ENCODE measurements around the gene SRSF3.
"Not testable (repeated sequence)": the region's sequence is repeated elsewhere in the genome, so short reads cannot be mapped to it uniquely, and the experiment has no call there.

The SRSF3 gene

DNA sequence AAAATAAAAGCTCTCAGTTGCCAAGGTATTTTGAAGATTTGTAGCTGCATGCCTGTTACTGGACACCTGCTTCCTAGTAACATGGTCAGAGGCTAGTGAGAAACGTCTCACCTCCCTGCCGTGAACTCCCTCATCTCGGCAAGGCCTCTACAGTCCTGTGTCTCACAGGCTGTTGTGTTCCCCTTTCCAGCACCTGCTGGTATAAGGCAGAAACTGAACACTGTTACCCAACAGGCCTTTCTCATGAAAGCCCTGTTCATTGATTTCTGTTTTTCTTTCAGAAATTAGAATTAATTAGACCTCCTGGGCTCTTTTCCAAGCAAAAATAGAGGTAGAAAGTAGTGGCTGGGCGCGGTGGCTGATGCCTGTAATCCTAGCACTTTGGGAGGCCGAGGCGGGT, 17.6 kb upstream of the SRSF3 start:
- DNase-seq (ENCODE audit: low read depth in 2 of 2), result no peak

DNA sequence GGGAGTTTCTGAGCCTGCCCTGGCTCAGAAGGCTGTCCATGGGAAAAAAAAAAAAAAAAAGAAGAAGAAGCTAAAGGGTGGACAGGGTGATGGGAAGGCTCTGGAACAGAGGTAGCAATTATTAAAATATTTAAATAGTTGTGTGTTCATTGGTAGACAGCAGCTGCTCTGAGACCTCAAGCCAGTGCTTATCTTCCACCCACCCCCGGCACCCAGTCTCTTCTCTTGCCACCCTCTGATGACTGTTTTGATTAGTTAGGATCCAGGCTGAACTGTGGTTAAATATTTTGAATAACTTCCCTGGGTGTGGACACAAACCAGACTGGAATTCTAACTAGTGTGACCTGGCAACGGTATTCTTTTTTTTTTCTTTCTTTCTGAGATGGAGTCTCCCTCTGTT, 16.9 kb upstream of the SRSF3 start:
- DNase-seq (ENCODE audit: low read depth in 2 of 2), result no peak

DNA sequence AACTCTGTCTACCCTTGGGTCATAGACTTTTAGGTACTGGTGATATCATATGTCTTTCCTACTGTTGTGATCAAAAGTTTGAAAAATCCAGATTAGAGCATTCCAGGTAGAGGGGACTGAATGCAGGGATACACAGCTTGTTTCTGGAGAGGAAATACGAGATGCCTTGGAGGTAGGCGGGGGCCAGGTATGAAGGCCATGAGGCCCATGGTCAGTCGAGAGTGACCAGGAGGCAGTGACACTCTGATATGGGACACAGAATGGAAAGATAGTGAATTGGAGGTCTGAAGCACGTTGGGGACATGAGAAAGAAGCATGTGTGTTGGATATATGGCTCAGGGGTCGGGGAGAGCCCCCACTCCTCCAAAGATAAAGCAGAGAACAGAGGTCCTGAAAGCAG, 16.1 kb upstream of the SRSF3 start:
- DNase-seq (ENCODE audit: low read depth in 2 of 2), result no peak

DNA sequence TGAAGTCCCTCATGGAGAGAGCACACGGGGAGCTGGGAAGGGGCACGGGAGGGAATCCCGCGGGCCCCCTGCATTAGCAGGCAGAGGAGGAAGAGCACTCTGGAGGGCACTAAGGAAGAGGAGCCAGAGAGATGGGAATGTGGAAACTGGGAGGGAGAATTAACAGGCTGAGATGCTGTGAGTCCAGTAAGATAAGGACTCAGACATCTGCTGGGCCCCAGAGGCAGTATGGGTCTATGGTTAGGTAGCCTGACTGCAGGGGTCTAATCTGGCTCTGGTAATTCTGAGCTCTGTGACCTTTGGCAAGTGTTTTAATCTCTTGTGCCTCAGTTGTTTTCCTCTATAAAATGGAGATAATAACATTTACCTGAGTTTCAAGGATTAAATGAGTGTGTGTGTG, 15.7 kb upstream of the SRSF3 start:
- DNase-seq (ENCODE audit: low read depth in 2 of 2), result no peak

DNA sequence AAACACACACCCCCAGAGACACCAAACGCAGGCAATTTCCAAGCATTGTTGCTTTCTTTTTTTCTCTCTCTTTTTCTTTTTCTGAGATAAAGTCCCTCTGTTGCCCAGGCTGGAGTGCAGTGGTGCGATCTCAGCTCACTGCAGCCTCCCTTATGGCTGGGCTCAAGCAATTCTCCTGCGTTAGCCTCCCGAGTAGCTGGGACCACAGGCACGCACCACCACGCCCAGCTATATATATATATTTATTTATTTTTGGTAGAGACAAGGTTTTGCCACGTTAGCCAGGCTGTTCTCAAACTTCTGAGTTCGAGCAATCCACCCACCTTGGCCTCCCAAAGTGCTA, 14.0 kb upstream of the SRSF3 start:
- DNase-seq (ENCODE audit: low read depth in 2 of 2), result no peak

DNA sequence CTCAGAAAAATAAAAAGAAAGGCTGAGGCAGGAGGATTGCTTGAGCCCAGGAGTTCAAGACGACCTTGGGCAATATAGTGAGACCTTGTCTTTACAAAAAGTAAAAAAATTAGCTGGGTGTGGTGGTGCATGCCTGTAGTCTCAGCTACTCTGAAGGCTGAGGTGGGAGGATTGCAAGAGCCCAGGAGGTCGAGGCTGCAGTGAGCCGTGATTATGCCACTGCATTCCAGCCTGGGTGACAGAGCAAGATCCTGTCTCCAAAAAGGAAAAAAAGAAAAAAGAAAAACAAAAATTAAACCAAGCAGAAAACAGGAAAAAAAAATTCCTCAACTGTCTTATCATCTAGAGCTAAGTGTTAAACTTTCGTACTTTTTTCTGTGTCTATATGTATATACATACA, 12.4 kb upstream of the SRSF3 start:
- no peak for DNase-seq (ENCODE audit: low read depth in 2 of 2)

DNA sequence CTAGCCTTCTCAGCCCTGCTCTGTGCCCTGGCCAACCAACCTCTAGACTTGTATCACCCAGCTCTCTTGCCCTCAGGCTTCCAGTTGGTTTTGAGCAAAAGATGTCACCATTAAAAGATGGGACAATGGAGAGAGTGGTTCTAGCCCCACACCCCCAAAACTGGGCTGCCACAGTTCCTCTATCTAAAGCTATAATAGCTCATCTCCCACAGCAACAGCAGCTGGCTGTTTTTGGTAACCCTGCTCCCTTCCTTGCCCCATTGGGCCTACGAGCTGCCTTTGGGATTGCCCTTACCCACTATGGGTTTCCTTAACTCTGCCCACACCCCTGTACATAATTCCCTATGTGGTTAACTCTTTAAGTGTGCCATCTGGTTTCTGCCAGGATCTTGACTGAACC, 7.6 kb upstream of the SRSF3 start:
- DNase-seq (ENCODE audit: low read depth in 2 of 2), result no peak

DNA sequence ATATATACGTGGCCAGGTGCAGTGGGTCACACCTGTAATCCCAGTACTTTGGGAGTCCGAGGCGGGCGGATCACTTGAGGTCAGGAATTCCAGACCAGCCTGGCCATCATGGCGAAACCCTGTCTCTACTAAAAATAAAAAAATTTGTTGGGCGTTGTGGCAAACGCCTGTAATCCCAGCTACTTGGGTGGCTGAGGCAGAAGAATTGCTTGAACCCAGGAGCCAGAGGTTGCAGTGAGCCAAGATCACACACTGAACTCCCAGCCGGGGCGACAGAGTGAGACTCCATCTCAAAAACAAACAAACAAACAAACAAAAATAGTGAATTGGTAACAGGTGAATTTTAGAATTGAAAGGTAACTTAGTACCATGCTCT, 5.1 kb upstream of the SRSF3 start:
- DNase-seq (ENCODE audit: low read depth in 2 of 2), result not testable (repeated sequence)

DNA sequence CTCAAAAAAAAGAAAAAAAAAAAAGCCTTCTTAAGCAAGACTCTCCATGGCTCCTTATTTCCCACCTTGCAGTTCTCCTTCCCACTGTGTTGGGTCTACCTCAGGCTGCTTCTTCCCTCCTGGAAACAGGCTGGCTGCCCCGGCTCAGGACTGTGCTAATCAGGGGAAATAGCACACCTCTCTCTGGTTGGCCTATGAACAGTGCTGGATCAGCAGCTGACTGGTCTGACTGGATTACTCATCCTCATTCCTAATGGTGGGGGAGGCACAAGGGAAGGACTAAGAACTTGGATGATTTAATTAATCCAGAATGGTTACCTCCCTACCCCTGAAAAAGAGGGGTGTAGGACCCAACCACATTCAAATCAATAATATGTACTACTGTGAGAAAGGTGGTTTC, 3.9 kb upstream of the SRSF3 start:
- DNase-seq (ENCODE audit: low read depth in 2 of 2), result no peak

DNA sequence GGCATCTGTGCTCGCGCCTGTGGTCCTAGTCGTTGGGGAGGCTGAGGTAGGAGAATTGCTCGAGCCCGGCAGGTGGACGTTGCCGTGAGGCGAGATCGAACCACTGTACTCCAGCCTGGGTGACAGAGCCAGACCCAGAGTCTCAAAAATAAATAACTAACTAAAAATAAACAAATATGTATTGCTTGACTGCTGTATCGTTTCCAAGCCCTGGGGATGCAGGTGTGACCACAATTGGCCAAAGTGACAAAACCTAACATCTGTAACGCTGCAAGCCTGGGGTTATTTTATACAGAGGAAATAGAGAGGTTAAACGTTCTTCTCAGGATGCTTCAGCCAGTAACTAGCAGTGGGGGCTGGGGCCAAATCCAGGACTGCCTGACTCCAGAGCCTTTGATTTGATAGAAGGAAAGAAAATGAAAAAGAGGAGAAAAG, 1.9 kb upstream of the SRSF3 start:
- no peak for DNase-seq (ENCODE audit: low read depth in 2 of 2)

DNA sequence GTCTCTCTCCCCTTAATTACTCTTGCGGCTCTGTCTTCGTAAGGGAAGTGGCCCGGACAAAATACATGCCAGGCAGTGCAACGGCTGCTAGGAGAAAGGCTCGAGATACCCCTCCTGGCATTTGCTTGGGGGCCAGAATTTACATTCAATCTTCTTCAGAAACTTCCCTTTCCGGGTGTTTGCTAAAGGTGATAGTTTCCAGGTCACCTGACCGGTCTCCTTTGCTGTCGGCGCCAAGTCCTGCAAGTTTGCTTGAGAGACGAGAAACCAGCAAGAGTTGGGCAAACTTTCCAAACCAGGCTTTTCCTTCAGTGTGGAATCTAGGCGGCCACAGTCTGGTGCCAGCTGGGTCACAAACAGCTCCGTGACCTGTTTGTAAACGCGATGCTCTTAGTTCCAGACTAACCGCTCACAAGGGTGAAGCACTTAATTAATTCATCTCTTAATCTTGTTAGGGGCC, 563 bp upstream of the SRSF3 start:
- DNase-seq (ENCODE audit: low read depth in 2 of 2), result peak in 1 of 2 donors; percentile 29

DNA sequence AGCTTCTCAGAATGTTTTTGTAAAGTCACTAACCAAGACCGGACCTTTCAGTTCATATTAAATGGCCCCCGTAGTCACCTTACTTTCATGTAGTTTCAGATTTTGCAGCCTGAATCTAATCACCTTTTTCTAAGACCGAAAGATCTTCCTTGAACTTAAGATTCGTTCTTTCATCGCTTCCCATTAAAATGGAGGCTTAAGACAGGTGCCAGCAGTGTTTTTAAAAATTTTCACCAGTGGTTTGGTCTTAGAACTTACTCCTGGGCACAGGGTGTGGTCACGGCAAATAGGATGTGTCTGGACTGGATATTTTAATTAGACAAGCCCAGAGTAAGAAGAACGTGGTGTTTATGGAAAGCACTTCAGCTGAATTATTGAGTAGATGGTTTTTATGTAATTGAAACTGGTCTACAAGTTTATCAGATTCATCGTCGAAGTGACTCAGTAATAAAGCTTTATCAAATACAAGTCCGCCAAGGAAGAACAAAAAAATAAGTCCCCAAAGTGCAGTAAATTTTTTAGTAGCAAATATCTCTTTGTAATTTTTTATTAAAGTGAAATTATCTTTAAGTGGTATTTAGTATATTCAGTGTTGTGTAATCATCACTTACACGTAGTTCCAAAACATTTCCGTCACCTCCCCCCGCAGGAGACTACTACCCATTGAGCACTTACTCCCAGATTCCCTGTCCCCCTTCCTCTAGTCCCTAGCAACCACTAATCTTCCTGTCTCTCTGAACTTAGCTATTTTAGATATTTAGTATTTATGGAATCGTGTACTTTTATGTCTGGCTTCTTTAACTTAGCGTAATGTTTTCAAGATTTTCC, 868 bp downstream of the SRSF3 start:
- no peak for DNase-seq (ENCODE audit: low read depth in 2 of 2)

DNA sequence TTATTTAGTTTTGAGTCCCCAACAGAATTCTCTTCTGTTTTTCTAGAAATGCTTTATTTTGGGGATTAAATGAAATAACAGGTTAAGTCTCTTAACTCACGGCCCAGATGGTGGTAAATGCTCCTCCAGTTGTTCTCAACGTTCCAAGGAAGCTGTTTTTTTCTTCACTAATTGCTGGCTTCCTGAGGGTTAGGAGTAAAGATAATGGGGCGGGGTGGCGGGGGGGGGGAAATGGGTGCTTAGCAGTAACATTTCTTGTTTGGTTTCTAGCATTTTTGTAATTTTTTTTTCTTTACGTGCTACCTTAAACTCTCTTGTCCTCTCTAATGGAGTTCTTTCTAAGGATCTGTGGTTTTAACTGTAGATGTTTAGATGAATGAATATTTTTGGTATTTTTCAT, 2.2 kb downstream of the SRSF3 start:
- DNase-seq (ENCODE audit: low read depth in 2 of 2), result no peak

DNA sequence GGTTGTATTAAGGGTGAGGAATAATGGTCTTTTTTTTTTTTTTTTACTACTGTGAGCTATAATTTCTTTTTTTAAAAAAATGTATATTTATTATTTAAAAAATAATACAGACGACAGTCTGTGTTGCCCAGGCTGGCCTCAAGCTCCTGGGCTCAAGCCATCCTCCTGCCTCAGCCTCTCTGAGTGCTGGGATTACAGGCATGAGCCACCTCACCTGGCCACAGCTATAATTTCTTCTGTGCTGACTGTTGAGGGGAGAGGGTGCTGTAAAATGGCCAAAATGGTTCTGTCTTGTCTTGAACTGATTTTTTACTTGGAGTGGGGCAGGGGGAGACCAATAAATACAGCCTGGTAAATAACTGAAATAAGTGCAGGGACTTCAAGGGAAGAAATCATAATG, 3.6 kb downstream of the SRSF3 start:
- no peak for DNase-seq (ENCODE audit: low read depth in 2 of 2)

DNA sequence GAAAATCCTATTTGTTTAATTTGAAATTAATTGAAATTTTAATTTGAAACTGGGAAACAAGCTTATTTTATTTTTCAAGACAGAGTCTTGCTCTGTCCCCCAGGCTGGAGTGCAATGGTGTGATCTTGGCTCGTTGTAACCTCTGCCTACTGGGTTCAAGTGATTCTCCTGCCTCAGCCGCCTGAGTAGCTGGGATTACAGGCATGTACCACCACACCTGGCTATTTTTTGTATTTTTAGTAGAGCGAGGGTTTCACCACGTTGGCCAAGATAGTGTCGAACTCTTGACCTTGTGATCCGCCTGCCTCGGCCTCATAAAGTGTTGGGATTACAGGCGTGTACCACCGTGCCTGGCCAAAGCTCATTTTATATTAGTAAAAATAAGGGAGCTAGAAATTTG, 4.2 kb downstream of the SRSF3 start:
- DNase-seq (ENCODE audit: low read depth in 2 of 2), result no peak

DNA sequence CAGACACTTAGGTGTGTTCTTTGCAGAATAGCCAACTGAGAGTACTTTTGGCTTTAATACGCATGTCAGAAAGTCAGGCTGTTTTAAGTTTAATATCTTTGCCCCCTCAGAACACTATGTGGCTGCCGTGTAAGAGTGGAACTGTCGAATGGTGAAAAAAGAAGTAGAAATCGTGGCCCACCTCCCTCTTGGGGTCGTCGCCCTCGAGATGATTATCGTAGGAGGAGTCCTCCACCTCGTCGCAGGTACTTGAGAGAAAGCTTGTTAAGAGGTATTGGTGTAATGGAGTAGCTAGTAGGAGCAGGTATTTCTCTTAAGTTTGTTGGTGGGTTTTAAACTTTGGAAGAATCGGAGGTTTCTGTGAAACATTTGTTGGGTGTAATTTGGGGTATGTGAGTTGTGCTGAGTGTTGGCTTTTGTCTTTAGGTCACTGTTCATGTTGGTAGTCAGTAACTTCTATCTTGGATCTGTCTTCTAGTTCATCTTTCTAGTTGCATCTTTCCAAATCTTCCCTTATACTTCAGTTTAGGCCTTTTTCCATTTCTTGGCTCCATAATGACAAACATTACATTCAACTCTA, 4.7 kb downstream of the SRSF3 start:
- no peak for DNase-seq (ENCODE audit: low read depth in 2 of 2)

DNA sequence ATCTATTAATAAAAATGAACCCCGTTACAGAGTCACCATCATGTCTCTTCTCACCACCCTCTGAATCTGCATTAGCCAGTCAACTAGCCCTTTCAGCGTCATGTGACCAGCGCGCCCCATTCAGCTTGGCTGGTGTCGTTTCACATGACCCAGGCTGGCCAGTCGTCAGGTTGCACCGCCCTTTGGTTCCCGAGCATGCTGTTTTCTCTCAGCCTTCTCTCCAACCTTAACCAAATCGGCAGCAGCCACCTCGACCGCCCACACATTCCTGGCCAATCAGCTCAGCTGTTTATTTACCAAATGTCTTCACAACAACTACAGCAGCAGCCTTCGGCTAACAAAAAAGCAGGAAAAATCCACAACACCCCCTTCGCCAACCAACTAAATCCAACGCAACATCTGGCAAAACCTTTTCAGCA, 5.6 kb downstream of the SRSF3 start:
- DNase-seq (ENCODE audit: low read depth in 2 of 2), result peak; percentile 23 to 33

DNA sequence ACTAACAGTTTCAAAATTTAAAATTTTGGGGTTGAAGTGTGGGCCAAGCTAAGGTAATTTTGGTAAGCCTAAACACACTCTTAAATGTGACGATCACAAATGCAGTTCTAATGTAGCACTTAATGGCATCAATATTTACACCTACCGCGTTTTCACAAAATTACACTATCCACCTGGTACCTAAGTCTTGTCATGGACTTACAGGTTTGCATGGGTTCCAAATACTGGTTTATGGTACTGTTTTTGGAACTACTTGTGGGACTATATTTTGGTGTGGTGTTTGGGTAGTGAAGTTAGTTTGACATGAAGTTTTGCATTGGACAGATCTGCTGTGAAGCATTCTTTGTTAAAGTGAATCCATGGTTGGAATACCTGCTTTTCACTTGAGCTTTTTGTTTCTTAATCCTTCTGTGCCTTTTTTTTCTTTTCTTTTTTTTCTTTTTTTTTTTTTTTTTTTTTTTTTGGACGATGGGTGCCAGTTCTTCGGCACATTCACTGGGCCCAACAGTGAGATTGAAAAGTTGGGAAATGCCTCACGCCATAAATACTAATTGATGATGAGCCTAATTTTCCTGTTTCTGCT, 6.5 kb downstream of the SRSF3 start:
- DNase-seq (ENCODE audit: low read depth in 2 of 2), result no peak

DNA sequence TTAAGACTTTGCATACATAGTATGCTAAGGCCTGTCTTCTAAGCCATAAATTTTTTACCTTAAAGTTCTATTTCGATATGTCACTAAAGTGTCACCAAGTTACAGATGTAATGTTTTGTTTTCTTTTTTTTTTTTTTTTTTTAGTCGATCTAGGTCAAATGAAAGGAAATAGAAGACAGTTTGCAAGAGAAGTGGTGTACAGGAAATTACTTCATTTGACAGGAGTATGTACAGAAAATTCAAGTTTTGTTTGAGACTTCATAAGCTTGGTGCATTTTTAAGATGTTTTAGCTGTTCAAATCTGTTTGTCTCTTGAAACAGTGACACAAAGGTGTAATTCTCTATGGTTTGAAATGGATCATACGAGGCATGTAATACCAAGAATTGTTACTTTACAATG, 7.7 kb downstream of the SRSF3 start:
- DNase-seq (ENCODE audit: low read depth in 2 of 2), result not testable (repeated sequence)

DNA sequence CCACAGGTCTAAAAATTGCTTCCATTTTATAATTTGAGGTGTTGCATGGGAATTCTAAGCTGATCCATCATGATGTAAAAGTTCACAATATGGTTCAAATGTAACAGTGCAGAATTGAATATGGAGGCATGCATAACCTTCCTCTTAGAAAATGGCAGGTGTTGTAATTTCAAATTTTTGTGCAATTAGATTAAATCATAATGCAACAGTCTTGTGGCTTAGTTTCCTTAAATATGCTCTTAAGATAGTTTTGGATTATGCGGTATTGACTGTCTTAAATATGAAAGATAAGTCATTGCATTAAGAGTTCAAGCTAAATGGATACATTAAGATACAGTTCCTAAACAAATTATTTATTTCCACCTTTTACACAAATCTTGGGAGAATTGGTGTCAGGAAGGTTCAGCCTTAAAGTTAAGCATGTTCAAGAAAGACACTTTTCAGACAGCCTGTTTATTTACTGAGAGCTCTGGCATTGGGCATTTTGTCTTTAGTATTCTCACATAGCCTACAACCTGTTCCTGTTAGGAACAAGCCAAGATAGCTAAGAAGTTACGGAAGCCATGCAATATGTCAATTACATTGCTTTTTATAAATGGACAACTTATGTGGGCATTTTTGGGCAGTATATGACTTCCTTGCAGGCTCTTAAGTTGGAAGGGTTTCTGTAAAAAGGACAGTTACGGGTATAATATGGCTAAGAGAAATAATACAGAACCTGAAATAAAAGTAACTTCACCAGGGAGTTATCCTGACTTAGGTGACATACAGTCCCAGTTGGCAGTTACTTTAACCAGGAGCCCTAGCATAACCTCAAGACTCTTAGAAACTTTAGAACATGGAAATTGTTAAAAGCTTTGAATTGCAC, 9.3 kb downstream of the SRSF3 start:
- DNase-seq (ENCODE audit: low read depth in 2 of 2), result no peak

DNA sequence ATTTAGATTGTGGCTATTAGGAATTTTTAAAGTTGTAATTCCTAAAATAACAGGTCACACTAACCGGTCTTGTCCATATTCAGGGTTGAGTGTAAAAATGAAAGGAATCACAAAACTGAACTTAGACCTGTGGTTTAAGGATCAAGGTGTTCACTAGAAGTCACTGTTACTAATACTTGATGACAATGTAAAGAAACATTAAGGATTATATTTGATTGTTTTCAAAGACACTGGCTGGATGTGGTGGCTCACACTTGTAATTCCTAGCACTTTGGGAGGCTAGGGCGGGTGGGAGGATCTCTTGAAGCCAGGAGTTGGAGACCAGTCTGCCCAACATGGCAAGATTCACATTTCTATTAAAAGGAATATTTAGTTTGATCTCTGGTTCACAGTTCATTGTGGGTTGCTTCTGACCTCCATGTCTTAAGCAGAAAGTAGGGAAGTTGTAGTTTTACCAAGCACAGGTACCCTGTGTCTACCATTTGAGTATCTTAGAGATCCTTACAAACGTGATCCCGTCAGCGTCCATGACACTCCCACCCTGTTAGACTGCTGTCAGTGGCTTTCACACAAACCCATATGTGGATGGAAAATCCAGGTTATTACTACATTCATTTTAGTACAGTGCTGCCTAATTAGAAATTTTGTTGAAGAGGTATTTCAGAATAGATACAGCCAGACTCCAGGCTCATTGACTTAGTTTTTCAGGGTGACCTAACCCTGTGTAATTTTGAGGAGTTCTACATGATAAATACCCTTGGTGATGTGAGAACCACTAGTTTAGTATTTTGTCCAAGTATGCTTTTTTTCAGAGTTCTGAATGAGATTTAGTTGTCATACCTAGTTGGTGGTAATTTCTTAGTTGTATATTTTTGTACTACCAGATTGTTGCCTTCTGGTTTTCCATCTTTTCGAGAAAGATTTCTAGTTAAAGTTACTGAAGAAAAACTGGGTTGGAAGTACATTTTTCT, 10.2 kb downstream of the SRSF3 start:
- no peak for DNase-seq (ENCODE audit: low read depth in 2 of 2)
